ENCODE results near the gene GMDS. TPM values are rescaled to one million over a fixed set of nuclear protein-coding genes. Genes with fewer than 3 reads are reported as not detected.

GMDS gene
- total and polyA plus RNA-seq, 2 of the 13 experiments (the other 11 are each of a cell fraction or from before 2014, with no cell fraction given): 64.4 to 112 TPM

DNA sequence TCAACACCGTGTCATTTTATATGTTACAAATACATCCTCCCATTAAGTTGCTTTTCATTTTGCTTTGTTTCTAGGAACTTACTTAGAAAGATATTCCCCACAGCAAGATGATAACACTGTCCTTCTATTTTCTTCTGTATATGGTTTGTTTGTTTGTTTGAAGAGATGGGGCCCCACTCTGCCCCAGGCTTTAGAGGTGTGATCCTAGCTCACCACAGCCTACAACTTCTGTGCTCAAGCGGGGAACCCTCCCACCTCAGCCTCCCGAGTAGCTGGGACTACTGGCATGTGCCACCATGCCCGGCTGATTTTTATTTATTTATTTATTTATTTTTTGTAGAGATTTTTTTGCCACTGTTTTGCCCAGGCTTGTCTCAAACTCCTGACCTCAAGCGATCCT is 14.2 kb upstream of the GMDS start:
- Histone ChIP-seq H3K4me1 (ENCODE audit: insufficient read depth, low read length) (peaks cover 64% of the 10 kb centered on the region), H3K79me2 (ENCODE audit: insufficient read depth, low read length) (peaks cover 27% of the 10 kb centered on the region), H4K20me1 (ENCODE audit: insufficient read depth, low read length) (no peaks in the 10 kb centered on the region), H3K9me3 (ENCODE audit: low read length) (peaks cover 23% of the 10 kb centered on the region), H3K36me3 (replicated peaks in 1 of 2; ENCODE audit: control insufficient read depth in 1 of 2, insufficient read depth in 2 of 2, low read length in 2 of 2) (peaks cover 0 to 23% of the 10 kb centered on the region in 2 experiments; a peak in 3 of 5 replicates), H3K4me2 (ENCODE audit: low read depth, low read length) (peak overlapping the region; percentile 61), H3K27ac (ENCODE audit: extremely low read length, insufficient read depth, low read length) (peak overlapping the region; percentile 72), H2AFZ (ENCODE audit: low read length) (no peak overlapping the region), H3K27me3 (ENCODE audit: control insufficient read depth in 1 of 2, insufficient read depth in 2 of 2, low read length in 2 of 2) (no peaks in the 10 kb centered on the region), H3K4me3 (replicated peaks in 1 of 3; ENCODE audit: insufficient read depth in 1 of 3, low read depth in 2 of 3, low read length in 3 of 3) (peak overlapping the region in 2 of 3 experiments; percentile 12 to 29; a peak in 1 of 6 replicates), H3K9ac (ENCODE audit: insufficient read depth, low read depth, low read length) (no peak overlapping the region)
- 63% methylated on average over 5 of the region's 5 CpGs for WGBS (ENCODE audit: low lambda C conversion rate)
- POLR2A ChIA-PET: interaction anchor here (1.1 to 2.5 kb wide), 2 partner anchors 13 to 34 kb away, joined by 4 to 9 read pairs; no protein-coding TSS in a partner anchor
- TF ChIP-seq, protein P1, sequence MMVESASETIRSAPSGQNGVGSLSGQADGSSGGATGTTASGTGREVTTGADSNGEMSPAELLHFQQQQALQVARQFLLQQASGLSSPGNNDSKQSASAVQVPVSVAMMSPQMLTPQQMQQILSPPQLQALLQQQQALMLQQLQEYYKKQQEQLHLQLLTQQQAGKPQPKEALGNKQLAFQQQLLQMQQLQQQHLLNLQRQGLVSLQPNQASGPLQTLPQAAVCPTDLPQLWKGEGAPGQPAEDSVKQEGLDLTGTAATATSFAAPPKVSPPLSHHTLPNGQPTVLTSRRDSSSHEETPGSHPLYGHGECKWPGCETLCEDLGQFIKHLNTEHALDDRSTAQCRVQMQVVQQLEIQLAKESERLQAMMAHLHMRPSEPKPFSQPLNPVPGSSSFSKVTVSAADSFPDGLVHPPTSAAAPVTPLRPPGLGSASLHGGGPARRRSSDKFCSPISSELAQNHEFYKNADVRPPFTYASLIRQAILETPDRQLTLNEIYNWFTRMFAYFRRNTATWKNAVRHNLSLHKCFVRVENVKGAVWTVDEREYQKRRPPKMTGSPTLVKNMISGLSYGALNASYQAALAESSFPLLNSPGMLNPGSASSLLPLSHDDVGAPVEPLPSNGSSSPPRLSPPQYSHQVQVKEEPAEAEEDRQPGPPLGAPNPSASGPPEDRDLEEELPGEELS (CRISPR knock-in tag; IDR thresholded peaks at IDR 0.05): peak; percentile 60; the same call in 1 of the 2 replicates
- TF ChIP-seq ZNF230 (CRISPR knock-in tag; IDR thresholded peaks at IDR 0.05) (no peak), ZMAT3 (CRISPR knock-in tag; conservative IDR thresholded peaks at IDR 0.05) (no peak), ZNF792 (CRISPR knock-in tag; IDR thresholded peaks at IDR 0.05) (no peak), SP140L (CRISPR knock-in tag; IDR thresholded peaks at IDR 0.05; ENCODE audit: borderline replicate concordance) (0 out of 2 replicates have a peak, but pooled peaks have one; percentile 2), FOXP1 (IDR thresholded peaks at IDR 0.05) (no peak), FOXP1 (CRISPR knock-in tag; IDR thresholded peaks at IDR 0.05) (peak; percentile 73), SMAD3 (CRISPR knock-in tag; IDR thresholded peaks at IDR 0.05) (no peak)
- TF ChIP-seq, protein P2, sequence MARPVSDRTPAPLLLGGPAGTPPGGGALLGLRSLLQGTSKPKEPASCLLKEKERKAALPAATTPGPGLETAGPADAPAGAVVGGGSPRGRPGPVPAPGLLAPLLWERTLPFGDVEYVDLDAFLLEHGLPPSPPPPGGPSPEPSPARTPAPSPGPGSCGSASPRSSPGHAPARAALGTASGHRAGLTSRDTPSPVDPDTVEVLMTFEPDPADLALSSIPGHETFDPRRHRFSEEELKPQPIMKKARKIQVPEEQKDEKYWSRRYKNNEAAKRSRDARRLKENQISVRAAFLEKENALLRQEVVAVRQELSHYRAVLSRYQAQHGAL (CRISPR knock-in tag; IDR thresholded peaks at IDR 0.05; ENCODE audit: not compliant biosample characterization): no peak
- TF ChIP-seq, protein P3, sequence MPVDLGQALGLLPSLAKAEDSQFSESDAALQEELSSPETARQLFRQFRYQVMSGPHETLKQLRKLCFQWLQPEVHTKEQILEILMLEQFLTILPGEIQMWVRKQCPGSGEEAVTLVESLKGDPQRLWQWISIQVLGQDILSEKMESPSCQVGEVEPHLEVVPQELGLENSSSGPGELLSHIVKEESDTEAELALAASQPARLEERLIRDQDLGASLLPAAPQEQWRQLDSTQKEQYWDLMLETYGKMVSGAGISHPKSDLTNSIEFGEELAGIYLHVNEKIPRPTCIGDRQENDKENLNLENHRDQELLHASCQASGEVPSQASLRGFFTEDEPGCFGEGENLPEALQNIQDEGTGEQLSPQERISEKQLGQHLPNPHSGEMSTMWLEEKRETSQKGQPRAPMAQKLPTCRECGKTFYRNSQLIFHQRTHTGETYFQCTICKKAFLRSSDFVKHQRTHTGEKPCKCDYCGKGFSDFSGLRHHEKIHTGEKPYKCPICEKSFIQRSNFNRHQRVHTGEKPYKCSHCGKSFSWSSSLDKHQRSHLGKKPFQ (CRISPR knock-in tag; IDR thresholded peaks at IDR 0.05; ENCODE audit: insufficient replicate concordance): peak; percentile 27
- TF ChIP-seq, protein P4, sequence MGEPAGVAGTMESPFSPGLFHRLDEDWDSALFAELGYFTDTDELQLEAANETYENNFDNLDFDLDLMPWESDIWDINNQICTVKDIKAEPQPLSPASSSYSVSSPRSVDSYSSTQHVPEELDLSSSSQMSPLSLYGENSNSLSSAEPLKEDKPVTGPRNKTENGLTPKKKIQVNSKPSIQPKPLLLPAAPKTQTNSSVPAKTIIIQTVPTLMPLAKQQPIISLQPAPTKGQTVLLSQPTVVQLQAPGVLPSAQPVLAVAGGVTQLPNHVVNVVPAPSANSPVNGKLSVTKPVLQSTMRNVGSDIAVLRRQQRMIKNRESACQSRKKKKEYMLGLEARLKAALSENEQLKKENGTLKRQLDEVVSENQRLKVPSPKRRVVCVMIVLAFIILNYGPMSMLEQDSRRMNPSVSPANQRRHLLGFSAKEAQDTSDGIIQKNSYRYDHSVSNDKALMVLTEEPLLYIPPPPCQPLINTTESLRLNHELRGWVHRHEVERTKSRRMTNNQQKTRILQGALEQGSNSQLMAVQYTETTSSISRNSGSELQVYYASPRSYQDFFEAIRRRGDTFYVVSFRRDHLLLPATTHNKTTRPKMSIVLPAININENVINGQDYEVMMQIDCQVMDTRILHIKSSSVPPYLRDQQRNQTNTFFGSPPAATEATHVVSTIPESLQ (CRISPR knock-in tag; conservative IDR thresholded peaks at IDR 0.05): no peak
- CTCF ChIA-PET (ENCODE audit: low intra/inter-chr PET ratio, low total read pairs): no interaction called here
- intact Hi-C loops (cut with micrococcal nuclease; ENCODE audit: unreplicated experiment): loop anchor here (1.0 to 5.0 kb wide), 4 partner anchors 13 to 63 kb away; no protein-coding TSS in a partner anchor
- FAIRE-seq (no peak), ATAC-seq (peak; percentile 23; the same call in 2 of the 3 replicates), DNase-seq (ENCODE audit: low spot score) (no peak)
- TSS peak; percentile 38 for BruUV-seq (replicated peaks)
- in situ Hi-C loops (cut with HindIII; ENCODE audit: extremely low pct_ligation_motif_present, low pct_unique_long_range_greater_than_20kb): no loop called here
